Measurements from ENCODE around the gene CACNA2D3.

CACNA2D3 gene

DNA sequence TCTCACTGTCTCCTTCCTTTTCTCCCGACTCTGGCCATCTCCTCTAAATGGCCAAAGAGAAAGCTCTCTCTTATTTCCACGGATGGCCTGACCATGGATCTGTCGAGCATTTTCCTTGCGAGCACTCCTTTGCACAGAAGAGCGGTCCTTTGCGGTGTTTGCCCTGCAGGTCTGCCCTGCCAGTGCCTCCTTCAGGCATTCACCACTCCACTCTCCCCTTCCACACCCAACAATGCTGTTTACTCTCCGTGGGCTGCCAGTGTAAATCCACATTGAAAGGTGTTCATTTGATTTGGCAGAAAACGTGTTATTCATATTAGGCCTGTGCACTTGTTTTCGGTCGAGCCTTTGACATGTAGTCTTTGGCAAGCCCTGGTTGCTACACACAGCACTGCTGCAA lies 49.6 kb downstream of the CACNA2D3 start:
- DNase-seq, result no peak

DNA sequence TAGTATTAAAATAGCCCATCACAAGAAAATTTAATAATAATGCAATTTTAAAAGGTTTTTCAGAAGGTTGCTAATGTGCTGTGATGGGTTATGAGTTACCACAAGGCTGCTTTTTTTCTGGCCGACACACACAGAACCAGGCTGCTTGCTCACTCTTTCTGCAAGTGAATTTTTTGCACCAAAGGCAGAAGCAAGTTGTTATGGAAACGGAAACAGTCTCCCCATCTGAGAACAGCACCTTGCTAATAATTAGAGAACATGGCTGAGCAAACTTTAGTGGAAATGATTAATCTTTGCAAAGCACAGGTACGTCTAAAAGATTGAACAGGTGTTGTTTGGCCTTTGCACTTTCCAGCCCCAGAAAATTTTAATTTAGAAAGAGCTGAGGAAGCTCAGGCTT lies 51.0 kb downstream of the CACNA2D3 start:
- DNase-seq, result no peak

DNA sequence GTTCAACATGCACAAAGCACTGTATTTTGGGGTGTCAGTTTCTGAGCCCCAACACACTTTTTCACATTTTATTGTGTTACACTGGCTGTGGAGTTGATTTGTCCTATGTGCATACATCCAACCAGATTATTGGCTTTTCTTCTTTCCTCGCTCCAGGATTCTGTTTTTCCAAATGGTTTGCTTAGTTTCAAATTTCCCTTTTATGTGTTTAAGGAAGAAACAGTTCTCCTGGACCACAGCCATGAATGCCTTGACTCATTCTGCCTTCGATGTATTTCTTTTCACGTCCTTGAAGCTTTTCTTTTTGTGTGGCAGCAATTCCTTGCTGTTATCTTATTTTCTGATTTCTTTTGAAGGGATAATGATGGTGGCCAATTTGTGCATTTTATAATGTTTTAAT lies 53.8 kb downstream of the CACNA2D3 start:
- no peak for DNase-seq

DNA sequence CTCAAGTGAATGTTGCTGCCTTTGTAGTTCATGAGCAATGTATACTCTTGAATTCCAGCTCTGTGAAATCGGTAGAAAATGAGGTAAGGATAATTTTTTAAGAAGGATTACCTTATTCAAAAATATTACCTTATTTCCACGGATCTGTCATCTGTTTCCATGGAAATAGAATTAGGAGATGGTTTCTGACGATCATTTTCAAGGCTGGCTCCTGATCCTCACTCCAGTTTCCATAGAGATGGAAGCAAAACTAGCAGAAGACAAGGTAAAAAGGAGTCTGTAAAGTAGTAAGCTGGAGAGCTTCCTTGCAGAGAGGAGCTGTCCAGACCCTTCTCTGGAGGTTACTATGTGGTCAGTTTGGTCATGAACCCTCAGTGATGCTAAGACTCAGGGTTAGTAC lies 55.5 kb downstream of the CACNA2D3 start:
- no peak for DNase-seq

DNA sequence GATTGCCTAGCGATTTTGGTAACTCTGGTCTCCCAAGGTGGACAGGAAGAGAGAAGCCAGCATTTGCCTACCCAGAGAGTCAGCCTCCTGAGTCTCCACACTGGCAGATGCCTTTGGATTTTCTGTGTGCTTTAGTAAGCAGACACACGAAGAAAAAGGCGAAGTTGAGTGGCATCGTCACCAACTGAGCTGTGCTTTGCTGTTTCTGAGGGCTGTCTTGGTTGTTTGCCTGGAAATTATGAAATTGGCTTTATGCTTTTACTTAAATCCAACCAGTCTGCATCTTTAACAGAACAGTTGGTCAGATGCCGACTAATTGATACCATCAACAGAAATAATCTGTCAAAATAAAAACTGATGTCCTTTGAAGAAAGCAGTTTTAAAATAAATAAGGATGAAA lies 56.0 kb downstream of the CACNA2D3 start:
- no peak for DNase-seq

DNA sequence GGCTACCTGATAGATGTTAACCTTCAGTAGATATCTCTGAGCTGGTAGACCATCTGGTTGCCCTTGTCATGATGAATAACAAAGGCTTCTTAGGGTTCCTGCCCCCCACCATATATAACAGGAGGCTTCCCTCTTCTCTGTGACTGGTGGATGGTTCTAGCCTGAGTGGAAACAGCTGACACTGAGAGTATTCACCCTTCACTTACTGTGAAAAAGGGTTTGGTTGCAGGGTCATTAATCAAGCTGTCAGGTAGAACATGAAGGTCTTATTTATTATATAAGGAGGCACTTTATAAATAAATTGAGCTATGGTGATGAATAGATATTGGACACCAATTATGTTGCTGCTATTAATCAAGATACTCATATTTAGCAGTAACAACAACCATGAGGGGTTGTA lies 58.6 kb downstream of the CACNA2D3 start:
- no peak for DNase-seq

DNA sequence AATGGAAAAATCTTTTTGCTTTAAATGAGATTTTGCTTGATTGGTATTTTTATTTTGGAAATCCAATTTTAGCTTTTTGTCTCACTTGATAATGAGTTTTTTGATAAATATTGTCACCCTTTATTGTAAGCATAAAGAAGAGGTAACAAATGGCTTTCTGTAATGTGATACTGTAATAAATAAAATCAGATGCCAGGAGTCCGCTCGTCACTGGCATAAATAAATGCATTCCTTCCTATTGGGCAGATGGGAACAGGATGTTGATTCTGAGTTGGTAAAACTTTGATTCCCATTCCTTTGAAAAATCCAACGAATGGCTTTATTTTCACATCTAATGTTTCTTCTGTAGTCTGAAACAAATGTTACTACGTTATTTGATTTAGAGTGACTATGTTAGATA lies 59.9 kb downstream of the CACNA2D3 start:
- no peak for DNase-seq

DNA sequence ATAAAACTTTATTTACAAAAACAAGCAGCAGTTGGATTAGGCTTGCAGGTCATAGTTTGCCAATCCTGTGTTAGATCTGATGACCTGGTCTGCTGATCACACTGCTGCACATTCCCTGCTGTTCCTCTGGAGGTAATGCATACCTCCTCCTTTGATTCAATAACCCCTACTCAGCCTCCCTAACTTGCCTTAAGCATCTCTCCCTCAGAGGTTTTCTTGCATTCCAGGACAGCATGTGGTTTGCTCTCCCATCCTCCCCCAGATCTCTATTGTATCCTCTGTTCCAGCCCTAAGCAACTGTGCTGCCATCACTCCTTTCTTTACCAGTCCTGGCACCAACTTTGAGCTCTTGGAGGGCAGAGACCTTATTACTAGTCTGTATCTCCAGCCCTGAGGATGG lies 63.4 kb downstream of the CACNA2D3 start:
- DNase-seq, result no peak

DNA sequence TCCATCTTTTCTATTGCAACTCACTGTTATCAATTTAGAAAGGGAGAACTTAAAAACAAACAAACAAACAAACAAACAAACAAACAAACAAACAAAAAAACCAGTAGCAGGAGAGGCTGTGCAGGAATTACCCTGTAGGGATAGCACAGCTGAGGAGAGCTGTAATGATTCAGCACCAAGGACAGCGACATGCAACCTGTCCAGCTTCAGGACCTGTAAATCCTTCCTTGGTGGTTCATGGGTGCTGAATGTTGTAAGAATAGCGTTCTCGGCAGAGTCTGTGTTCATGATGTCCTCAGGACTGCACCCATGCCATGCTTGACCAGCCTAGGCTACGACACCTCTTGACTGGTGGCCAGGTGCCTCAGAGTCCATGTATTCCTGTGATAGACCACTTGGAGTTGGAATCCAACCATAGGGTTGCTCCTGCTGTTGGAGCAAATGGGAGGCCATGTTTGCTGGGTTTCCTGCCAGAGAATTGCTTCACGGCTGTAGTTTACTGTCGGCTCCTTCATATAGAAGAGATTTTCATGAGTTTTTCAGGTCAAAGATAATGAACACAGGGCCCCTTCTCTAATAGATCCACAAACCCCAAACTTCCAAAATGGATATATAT lies 65.9 kb downstream of the CACNA2D3 start:
- peak; percentile 79 for DNase-seq

DNA sequence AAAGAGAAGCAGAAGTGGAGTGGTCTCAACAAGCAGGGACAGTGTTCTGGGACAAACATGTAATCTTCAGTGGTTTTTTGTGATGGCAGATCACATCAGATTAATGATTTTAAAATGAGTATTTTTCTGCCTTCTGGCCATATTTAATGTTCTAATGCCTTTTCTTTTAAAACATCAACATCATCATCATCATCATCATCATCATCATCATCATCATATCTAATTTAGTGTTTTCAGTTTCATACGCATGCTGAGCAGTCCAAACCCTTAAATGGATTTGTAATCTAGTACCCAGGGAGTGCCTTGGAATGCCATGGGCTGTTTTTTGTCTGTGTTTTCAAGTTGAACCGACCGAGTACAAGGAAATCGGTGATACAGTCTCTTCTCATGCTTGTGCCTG lies 68.9 kb downstream of the CACNA2D3 start:
- no peak for DNase-seq

DNA sequence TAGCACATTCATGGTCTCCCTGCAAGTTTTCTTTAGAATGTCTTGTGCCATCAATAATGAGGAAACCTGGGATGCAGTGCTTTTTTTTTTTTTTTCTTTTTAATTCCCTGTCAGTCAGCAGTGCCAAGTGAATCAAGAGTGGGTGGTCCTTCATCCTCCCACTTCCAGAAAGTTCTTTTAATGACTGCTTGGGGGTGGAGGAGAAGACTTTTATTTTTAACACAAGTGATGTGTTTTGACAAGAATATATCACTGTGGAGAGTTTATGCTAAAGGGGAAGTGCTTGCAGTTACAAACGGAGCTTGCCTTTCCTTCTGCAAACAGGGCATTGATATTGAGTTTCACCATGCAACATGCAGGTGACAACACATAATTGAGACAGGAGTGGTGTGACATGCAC lies 69.7 kb downstream of the CACNA2D3 start:
- DNase-seq, result no peak

DNA sequence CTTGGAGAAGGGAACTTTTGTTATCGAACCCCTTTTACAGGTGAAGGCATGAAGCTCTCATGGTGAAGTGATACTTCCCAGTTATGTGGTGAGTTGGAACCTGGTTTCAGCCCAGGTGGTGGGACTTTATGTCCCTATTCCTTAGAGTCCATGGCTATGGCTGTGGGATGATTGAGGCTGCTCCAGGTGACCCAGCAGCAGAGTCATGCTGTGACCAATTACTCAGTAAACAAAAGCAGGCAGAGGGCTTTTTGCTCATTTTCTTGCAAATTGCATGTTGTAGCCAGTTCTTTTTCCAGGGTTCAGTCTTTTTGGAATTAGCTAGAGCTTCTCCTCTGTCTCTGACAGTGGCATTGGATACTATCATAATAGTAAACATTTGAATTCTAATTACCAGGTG lies 70.7 kb downstream of the CACNA2D3 start:
- no peak for DNase-seq

DNA sequence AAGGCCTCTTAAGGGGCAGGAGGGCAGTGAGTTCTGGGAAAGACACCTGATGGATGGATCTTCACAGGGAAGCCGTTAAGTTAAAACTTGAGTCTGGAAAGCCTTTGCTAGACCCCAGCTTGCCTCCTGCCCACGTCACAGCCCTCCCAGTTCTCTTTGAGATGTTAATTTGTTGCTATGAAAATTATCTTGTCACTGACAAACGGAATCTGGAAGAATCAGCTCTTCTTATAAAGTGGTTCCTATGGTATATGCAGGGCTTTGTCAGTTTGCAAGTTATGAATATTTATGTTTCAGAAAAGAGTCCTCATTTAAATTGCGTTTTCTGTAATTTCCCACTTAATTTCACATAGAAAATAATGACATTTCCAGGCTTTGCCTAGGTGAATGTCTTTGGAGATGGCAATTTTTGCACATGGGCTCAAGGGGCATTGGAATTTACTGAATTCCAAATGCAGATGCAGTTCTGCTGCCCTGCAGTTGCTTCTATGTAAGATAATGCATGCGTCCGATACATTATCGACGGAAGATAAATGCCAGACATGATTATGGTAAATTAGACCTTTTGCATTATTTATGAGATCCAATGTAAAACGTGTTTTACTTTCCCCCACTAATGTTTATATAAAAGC lies 74.1 kb downstream of the CACNA2D3 start:
- DNase-seq, result no peak

DNA sequence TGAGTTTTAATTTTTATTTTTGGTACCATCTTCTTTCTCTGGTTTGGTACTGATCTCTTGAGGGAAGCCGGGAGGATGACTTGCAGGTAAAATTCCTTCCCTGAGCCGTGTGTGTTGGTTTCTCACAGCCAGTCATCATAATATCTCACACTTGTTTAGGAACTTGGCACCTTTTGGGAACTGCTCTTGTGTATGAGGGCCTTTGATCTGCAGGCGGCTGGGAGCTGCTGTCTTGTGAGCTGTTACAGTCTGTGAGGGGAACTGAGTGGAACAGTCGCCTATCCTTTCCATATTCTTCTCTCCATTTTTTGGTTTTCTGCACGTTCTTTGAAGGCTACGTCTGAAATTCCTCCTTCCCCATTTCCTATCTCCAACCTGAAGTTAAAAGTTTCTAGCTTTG lies 75.2 kb downstream of the CACNA2D3 start:
- no peak for DNase-seq

DNA sequence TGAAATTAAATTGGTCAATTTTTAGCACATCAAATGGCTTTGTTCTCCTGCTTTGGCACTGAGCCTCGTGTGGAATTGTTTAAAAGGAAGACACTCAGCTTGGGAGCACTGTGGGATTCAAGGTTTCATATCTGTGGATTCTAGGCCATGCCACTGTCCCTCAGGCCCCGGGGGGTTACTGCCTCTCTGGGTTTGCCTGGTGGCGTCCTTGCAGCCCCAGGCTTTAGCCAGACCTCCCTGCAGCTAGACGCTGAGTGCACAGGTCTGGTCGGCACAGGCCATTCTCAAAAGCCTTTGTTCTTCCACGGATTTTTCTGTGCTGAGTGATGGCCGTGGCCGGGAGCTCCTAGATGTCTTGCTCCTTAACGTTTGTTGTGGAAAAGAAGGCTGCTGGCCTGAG lies 76.2 kb downstream of the CACNA2D3 start:
- DNase-seq, result no peak

DNA sequence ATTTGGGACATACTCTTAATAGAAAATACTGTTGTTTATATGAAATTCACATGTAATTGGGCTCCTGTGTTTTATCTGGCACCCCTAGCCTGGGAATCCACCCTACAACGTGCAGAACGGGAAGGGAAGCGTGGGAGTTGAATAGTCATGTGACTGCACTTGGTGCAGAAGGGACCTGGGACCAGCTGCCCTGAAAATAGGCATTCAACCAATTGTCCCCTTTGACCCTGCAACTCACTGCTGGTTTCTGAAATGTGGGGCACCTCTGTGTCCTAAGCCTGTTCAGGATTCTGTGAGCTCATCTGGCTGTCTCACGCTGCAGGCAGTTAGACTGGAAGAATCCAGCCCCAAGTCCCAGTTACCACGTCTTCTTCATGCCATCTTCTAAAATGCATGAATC lies 79.7 kb downstream of the CACNA2D3 start:
- DNase-seq, result no peak

DNA sequence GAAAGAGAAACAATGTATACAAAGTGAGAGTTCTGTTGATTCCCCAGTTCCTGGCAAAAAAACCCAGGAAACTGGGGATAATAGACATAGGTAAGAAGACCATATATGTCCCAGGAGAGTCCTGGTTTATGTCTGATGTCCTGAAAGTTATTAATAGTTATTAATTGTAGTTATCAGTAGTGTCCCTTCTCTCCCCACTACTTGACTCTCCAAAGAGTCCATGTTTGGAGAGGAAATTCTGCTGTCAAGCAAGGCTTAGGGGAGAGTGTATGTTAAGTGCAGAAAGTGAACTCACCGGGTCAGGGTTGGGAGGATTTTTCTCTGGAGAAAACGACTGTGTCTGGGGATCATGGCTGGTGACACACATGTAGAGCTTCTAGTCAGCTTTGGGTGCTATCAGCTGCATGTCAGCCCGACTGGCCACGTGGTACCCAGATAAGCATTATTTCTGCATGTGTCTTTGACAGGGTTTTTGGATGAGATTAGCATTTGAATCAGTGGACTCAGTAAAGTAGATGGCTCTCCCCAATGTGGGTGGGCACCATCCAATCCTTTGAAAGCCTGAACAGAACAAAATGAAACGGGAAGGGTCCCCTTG lies 80.4 kb downstream of the CACNA2D3 start:
- no peak for DNase-seq

DNA sequence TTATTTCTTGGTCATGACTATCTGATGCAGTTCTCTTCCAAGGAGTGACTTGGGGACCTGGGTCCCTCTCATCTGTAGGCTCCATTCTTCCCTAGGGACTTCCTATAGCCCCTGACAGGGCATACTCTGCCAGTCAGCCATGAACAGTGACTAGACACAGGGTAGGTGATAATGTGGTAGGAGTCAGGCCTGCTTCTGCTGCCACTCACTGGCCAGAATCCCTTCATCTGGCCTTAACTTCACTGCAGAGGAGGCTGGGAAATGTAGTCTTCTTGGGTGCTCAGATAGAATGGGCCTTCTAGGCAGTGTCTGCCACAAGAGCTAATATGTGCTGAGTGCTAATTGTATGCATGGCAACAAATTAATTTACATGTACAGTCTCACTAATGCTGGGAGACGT lies 84.5 kb downstream of the CACNA2D3 start:
- no peak for DNase-seq

DNA sequence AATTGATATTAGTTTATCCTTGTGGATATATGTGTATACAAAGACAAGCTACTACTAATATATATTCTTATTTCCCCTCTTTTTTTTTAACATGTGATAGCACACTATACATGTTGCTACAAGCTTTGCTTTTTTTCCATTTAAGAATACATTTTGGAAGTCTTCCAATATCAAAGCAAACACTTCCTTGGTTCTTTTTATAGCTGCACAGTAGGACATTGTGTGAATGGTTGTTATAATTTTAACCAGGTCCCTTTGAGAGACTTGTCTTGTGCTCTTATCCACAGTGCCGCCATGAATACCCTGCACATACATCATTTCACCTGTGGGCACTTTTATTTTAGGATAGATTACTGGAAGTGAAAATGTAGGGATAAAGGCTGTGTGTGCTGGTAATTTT lies 88.7 kb downstream of the CACNA2D3 start:
- DNase-seq, result no peak

DNA sequence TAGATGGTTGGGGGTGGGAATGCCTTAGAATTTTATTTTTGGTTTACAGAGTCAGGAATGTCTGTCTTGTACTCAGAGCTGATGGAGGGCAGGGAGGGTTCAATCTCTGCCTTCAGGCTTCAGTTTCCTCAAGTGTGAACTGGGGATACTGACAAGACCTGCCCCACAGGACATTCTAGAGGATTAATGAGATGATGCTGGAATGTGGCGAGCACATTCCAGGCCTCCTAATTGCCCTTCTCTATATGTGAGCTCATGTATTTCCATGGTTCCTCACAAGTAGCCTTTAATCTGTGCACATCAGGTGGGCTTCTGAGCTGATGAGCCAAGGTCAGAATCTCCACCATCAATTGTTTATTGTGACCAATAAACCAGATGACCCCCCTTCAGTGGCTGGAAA lies 90.4 kb downstream of the CACNA2D3 start:
- DNase-seq, result no peak

DNA sequence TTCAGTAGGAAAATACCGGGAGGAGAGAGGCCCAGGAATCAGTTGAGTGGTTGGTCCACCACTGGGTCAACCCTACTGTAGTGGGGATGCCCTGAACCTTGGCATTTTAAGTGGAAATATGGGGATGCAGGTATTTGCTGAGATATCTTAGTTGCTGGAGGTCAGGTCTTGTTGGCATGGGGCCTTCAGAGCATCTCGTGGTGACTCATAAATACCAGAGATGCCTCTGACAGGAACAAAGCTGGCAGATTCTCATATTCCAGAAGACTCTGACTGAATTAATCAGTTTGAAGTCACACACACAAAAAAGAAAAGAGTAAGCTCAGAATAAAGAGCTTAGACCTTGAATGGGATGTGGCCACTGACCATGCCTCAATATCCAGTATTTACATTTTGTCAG lies 91.6 kb downstream of the CACNA2D3 start:
- DNase-seq, result no peak

DNA sequence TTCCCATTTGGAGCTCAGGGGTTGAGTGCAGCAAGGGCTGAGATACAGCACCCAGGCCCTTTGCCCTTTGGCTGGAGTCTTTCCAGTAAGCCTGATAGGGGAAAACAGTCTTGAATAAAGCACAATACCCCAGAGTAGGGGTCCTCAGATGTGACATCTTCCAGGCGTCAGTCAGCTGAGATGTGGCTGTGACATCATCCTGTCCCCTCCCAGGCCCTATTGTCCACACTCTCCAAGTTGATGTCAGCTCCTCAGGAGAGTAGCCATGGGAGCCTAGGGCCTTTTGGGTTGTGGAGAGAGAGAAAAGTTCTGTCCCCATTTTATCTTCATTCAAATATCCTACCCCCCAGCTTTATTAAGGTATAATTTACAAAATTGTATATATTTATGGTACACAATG lies 92.5 kb downstream of the CACNA2D3 start:
- DNase-seq, result no peak

DNA sequence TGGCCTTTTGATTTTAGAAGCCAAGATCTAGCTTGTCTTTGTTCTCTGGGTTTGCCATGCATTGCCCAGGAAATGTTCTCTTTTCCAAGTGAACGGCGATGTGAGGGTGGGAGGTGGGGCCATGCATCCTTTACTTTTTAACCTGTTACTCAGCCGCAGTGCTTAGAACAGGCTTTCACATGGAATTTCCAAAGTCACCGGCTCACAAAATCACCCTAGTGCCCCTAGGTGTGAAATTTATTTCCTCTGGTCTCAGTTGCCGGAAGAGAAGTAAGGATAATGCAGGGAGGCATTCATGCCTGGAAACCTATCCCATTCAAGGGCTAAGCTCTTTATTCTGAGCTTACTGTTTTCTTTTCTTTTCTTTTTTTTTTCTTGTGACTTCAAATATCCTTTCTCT lies 93.2 kb downstream of the CACNA2D3 start:
- DNase-seq, result no peak

DNA sequence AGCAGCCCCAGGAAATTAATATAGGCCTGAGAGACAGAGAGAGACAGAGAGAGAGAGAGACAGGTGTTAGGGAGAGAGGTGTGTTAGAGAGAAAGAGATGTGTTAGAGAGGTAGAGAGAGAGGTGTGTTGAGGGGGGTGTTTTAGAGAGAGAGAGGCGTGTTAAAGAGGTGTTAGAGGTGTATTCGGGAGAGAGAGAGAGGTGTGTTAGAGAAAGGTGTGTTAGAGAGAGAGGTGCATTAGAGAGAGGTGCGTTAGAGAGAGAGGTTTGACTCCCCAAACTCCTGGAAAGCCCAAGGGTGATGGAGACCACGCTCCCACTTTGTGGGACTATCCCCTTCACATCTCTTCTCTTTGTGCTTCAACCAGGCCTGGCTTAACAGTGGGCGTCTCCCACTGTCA lies 95.5 kb downstream of the CACNA2D3 start:
- DNase-seq, result no peak

DNA sequence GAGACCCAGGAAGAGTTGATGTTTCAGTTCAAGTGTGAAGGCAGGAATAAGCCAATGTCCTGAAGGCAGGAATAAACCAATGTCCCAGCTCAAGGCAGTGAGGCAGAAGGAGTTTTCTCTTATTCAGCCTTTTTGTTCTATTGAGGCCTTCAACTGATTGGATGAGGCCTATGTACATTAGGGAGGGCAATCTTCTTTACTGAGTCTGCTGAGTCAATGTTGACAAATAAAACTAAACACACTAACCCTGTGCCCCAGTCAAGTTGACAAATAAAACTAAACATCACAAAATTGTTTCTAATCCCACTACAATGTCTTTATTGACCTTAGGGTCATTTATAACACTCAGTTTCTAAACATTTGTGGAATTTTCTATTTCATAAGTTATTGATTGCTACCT lies 100.0 kb downstream of the CACNA2D3 start:
- no peak for DNase-seq

Data from RPMI8226 (cell line).